HepG2 (cell line): ENCODE data around the gene ATRIP. TPM values are rescaled to one million over a fixed set of nuclear protein-coding genes. Genes with fewer than 3 reads are reported as not detected.

Experiments used
- DNMT3B ChIP-seq: conservative IDR thresholded peaks from 2 replicates; pipeline ENCODE4 v1.6.1; 2016; ENCODE audit warnings: missing biosample characterization, control low read depth
- HHEX ChIP-seq: IDR thresholded peaks from 2 replicates; pipeline ENCODE4 v1.6.1; 2016; ENCODE audit warnings: control low read depth
- MLXIP ChIP-seq: sonication (generic); formaldehyde crosslinking; IDR thresholded peaks from 2 replicates; pipeline ENCODE4 v1.9.0; 2021; ENCODE audit warnings: missing genetic modification reagents, borderline replicate concordance
- NFKB2 ChIP-seq: sonication (generic); formaldehyde crosslinking; IDR thresholded peaks from 2 replicates; pipeline ENCODE4 v1.4.0; 2020; ENCODE audit warnings: missing genetic modification reagents, borderline replicate concordance
- SETDB1 ChIP-seq: sonication (generic); formaldehyde crosslinking; IDR thresholded peaks from 2 replicates; pipeline ENCODE4 v1.5.1; 2020; ENCODE audit warnings: missing genetic modification reagents, mild to moderate bottlenecking, borderline replicate concordance
- SMYD3 ChIP-seq: sonication (generic); formaldehyde crosslinking; IDR thresholded peaks from 2 replicates; pipeline ENCODE4 v1.8.1; 2023; ENCODE audit warnings: mild to moderate bottlenecking, missing genetic modification reagents
- TBX3 ChIP-seq: fragments of 450-650 bp; IDR thresholded peaks from 2 replicates; pipeline ENCODE4 v1.6.1; 2017; ENCODE audit warnings: antibody characterized with exemption, mild to moderate bottlenecking, inconsistent platforms, borderline replicate concordance
- THAP8 ChIP-seq: sonication (generic); formaldehyde crosslinking; IDR thresholded peaks from 2 replicates; pipeline ENCODE4 v1.5.1; 2020; ENCODE audit warnings: missing genetic modification reagents, mild to moderate bottlenecking, borderline replicate concordance
- ZFP90 ChIP-seq: sonication (generic); formaldehyde crosslinking; IDR thresholded peaks from 2 replicates; pipeline ENCODE4 v1.8.0; 2022; ENCODE audit warnings: missing genetic modification reagents, mild to moderate bottlenecking, inconsistent platforms, borderline replicate concordance
- ZKSCAN1 ChIP-seq: fragments of 150-350 bp; IDR thresholded peaks from 2 replicates; pipeline ENCODE4 v1.6.1; 2014; ENCODE audit warnings: low read length
- ZNF143 ChIP-seq: sonication (generic); formaldehyde crosslinking; IDR thresholded peaks from 2 replicates; pipeline ENCODE4 v1.4.0; 2020; ENCODE audit warnings: missing genetic modification reagents
- ZNF703 ChIP-seq: sonication (generic); formaldehyde crosslinking; IDR thresholded peaks from 2 replicates; pipeline ENCODE4 v1.5.1; 2020; ENCODE audit warnings: missing genetic modification reagents, mild to moderate bottlenecking, moderate library complexity, borderline replicate concordance
- ZNF770 ChIP-seq: sonication (generic); formaldehyde crosslinking; IDR thresholded peaks from 2 replicates; pipeline ENCODE4 v1.5.0; 2020; ENCODE audit warnings: mild to moderate bottlenecking, missing genetic modification reagents
- polyA plus RNA-seq, 8 experiments: library from polyadenylated mRNA; depleted of rRNA in 3 of 8; stranded (reverse) in 7 of 8; unstranded in 1 of 8; fragments of >200 nt; fragmentation: Illumina TruSeq in 4 of 8; extraction: Trizol in 4 of 8; gene quantifications; 2 replicates each; pipeline versions ENCODE4 v1.2.1 to v1.2.3, GENCODE V29; 2011 to 2016; ENCODE audit warnings: low read depth in 4 of 8, missing spikeins in 1 of 8, mixed read lengths in 1 of 8; ENCODE audit not compliant: insufficient read depth in 1 of 8
- total RNA-seq, 5 experiments: library from RNA; depleted of rRNA; stranded (reverse); fragments of >200 nt; fragmentation: Illumina TruSeq; extraction: Trizol; gene quantifications; 2 replicates each; pipeline ENCODE4 v1.2.3, GENCODE V29; 2016; ENCODE audit warnings: low read depth in 1 of 5
- TF ChIP-seq, protein P1 (sequence below): sonication (generic); formaldehyde crosslinking; IDR thresholded peaks from 2 replicates; pipeline ENCODE4 v1.4.0; 2020; ENCODE audit warnings: missing genetic modification reagents, borderline replicate concordance
- TF ChIP-seq, protein P2 (sequence below): IDR thresholded peaks from 2 replicates; pipeline ENCODE4 v1.6.1; 2012; ENCODE audit warnings: low read length, improper control_type of control experiment

The ATRIP gene
- total and polyA plus RNA-seq, 2 of the 13 experiments (the other 11 are each of a cell fraction or from before 2014, with no cell fraction given), result 5.1 to 12.5 TPM

- TF ChIP-seq, protein P1, sequence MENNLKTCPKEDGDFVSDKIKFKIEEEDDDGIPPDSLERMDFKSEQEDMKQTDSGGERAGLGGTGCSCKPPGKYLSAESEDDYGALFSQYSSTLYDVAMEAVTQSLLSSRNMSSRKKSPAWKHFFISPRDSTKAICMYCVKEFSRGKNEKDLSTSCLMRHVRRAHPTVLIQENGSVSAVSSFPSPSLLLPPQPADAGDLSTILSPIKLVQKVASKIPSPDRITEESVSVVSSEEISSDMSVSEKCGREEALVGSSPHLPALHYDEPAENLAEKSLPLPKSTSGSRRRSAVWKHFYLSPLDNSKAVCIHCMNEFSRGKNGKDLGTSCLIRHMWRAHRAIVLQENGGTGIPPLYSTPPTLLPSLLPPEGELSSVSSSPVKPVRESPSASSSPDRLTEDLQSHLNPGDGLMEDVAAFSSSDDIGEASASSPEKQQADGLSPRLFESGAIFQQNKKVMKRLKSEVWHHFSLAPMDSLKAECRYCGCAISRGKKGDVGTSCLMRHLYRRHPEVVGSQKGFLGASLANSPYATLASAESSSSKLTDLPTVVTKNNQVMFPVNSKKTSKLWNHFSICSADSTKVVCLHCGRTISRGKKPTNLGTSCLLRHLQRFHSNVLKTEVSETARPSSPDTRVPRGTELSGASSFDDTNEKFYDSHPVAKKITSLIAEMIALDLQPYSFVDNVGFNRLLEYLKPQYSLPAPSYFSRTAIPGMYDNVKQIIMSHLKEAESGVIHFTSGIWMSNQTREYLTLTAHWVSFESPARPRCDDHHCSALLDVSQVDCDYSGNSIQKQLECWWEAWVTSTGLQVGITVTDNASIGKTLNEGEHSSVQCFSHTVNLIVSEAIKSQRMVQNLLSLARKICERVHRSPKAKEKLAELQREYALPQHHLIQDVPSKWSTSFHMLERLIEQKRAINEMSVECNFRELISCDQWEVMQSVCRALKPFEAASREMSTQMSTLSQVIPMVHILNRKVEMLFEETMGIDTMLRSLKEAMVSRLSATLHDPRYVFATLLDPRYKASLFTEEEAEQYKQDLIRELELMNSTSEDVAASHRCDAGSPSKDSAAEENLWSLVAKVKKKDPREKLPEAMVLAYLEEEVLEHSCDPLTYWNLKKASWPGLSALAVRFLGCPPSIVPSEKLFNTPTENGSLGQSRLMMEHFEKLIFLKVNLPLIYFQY (CRISPR knock-in tag), result peak; percentile 18; the same call in 1 of the 2 replicates
- TF ChIP-seq ZKSCAN1, result no peak
- 0 out of 2 replicates have a peak, but pooled peaks have one; percentile 22 for TF ChIP-seq ZNF143 (CRISPR knock-in tag)
- TF ChIP-seq THAP8 (CRISPR knock-in tag), result no peak
- TF ChIP-seq SMYD3 (CRISPR knock-in tag), result no peak
- no peak for TF ChIP-seq ZNF703 (CRISPR knock-in tag)
- TF ChIP-seq HHEX (CRISPR knock-in tag), result no peak
- TF ChIP-seq NFKB2 (CRISPR knock-in tag), result no peak
- TF ChIP-seq, protein P2, sequence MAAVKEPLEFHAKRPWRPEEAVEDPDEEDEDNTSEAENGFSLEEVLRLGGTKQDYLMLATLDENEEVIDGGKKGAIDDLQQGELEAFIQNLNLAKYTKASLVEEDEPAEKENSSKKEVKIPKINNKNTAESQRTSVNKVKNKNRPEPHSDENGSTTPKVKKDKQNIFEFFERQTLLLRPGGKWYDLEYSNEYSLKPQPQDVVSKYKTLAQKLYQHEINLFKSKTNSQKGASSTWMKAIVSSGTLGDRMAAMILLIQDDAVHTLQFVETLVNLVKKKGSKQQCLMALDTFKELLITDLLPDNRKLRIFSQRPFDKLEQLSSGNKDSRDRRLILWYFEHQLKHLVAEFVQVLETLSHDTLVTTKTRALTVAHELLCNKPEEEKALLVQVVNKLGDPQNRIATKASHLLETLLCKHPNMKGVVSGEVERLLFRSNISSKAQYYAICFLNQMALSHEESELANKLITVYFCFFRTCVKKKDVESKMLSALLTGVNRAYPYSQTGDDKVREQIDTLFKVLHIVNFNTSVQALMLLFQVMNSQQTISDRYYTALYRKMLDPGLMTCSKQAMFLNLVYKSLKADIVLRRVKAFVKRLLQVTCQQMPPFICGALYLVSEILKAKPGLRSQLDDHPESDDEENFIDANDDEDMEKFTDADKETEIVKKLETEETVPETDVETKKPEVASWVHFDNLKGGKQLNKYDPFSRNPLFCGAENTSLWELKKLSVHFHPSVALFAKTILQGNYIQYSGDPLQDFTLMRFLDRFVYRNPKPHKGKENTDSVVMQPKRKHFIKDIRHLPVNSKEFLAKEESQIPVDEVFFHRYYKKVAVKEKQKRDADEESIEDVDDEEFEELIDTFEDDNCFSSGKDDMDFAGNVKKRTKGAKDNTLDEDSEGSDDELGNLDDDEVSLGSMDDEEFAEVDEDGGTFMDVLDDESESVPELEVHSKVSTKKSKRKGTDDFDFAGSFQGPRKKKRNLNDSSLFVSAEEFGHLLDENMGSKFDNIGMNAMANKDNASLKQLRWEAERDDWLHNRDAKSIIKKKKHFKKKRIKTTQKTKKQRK, result no peak
- TF ChIP-seq ZFP90 (CRISPR knock-in tag), result no peak
- TF ChIP-seq MLXIP (CRISPR knock-in tag), result no peak
- TF ChIP-seq DNMT3B (CRISPR knock-in tag), result no peak
- TF ChIP-seq ZNF770 (CRISPR knock-in tag), result no peak
- no peak for TF ChIP-seq TBX3
- no peak for TF ChIP-seq SETDB1 (CRISPR knock-in tag)
Measured at GRCh38 chr3:48435774-48436476, 10.6 kb upstream of the ATRIP start (continued).
